Ascending aorta (tissue), 2 donors: ENCODE measurements around the gene ALX4. TPM values are rescaled to one million over a fixed set of nuclear protein-coding genes. Genes with fewer than 3 reads are reported as not detected.

ENCODE experiments used
- DNase-seq, 2 donors: peaks; one replicate each; pipeline ENCODE4 v3.0.0-alpha.2; 2019; ENCODE audit warnings: low spot score in 2 of 2
- H3K27ac ChIP-seq, 2 donors: fragments of 200-600 bp; sonication (generic); one replicate each; pipeline ENCODE4 v1.5.1; 2016 to 2017; ENCODE audit warnings: mild to moderate bottlenecking in 1 of 2
- H3K27me3 ChIP-seq: fragments of 200-600 bp; sonication (generic); one replicate; pipeline ENCODE4 v1.5.1; 2017
- H3K36me3 ChIP-seq, 2 donors: fragments of 200-600 bp; sonication (generic); one replicate each; pipeline ENCODE4 v1.5.1; 2016
- H3K4me1 ChIP-seq, 2 donors: fragments of 200-600 bp; sonication (generic); one replicate each; pipeline ENCODE4 v1.5.1; 2016 to 2017; ENCODE audit warnings: mild to moderate bottlenecking in 1 of 2
- H3K4me3 ChIP-seq, 2 donors: fragments of 200-600 bp; sonication (generic); one replicate each; pipeline ENCODE4 v1.5.1; 2016 to 2017; ENCODE audit warnings: mild to moderate bottlenecking in 1 of 2
- H3K9me3 ChIP-seq, 2 donors: fragments of 200-600 bp; sonication (generic); one replicate each; pipeline ENCODE4 v1.5.1; 2016
- CTCF ChIP-seq, 3 experiments: fragments of 200-600 bp in 2 of 3; fragments of 450-650 bp in 1 of 3; sonication (generic) in 2 of 3; IDR thresholded peaks; one replicate each; pipeline ENCODE4 v1.5.1; 2016 to 2019; ENCODE audit warnings: antibody characterized with exemption in 3 of 3, mild to moderate bottlenecking in 1 of 3, moderate library complexity in 1 of 3
- intact Hi-C: fragments of 100-400 bp; cut with DNase I; formaldehyde crosslinking; loops from one replicate; pipeline ENCODE4 v1.15.1; 2023
- total RNA-seq: library from RNA; depleted of rRNA; stranded (reverse); fragments of >200 nt; gene quantifications from one replicate; pipeline ENCODE4 v1.1.0, GENCODE V29; 2016

The ALX4 gene
- total RNA-seq, 1 donor from 2014 or later, result not detected

- Histone ChIP-seq H3K27me3 (no peaks in the 10 kb centered on the region), H3K36me3 (no peaks in the 10 kb centered on the region), H3K9me3 (no peaks in the 10 kb centered on the region), H3K4me1 (no peaks in the 10 kb centered on the region), H3K27ac (no peak overlapping the region), H3K4me3 (no peak overlapping the region)
- DNase-seq, result no peak
- intact Hi-C loops, result no loop called here
- no peak for TF ChIP-seq CTCF (IDR thresholded peaks at IDR 0.05)
These were observed 22.7 kb upstream of the ALX4 start for GRCh38 chr11:44332665-44333064.

GRCh38 chr11:44329472-44330230 lies 19.7 kb upstream of the ALX4 start:
- peaks cover 7% of the 10 kb centered on the region for H3K27me3 ChIP-seq

GRCh38 chr11:44328138-44328660 lies 18.3 kb upstream of the ALX4 start:
- Histone ChIP-seq H3K27ac (no peak overlapping the region), H3K9me3 (no peaks in the 10 kb centered on the region), H3K4me1 (no peaks in the 10 kb centered on the region), H3K4me3 (no peak overlapping the region), H3K36me3 (no peaks in the 10 kb centered on the region), H3K27me3 (peaks cover 13% of the 10 kb centered on the region)
- TF ChIP-seq CTCF (IDR thresholded peaks at IDR 0.05), result no peak
- intact Hi-C loops, result no loop called here
- no peak for DNase-seq

More at GRCh38 chr11:44329472-44330230, 19.7 kb upstream of the ALX4 start:
- H3K9me3 ChIP-seq, result no peaks in the 10 kb centered on the region
- H3K4me3 ChIP-seq, result no peak overlapping the region
- H3K36me3 ChIP-seq, result no peaks in the 10 kb centered on the region
- no peak overlapping the region for H3K27ac ChIP-seq
- H3K4me1 ChIP-seq, result no peaks in the 10 kb centered on the region
- no peak for TF ChIP-seq CTCF (IDR thresholded peaks at IDR 0.05)
- DNase-seq, result no peak
- intact Hi-C loops, result no loop called here

- intact Hi-C loops, result no loop called here
- Histone ChIP-seq H3K36me3 (no peaks in the 10 kb centered on the region), H3K27me3 (peaks cover 14% of the 10 kb centered on the region)
These were observed 17.8 kb upstream of the ALX4 start for GRCh38 chr11:44327730-44328129.

GRCh38 chr11:44326615-44327475 lies 16.9 kb upstream of the ALX4 start:
- H3K4me3 ChIP-seq, result no peak overlapping the region
- H3K36me3 ChIP-seq, result no peaks in the 10 kb centered on the region
- no peak for DNase-seq
- H3K27ac ChIP-seq, result no peak overlapping the region
- intact Hi-C loops, result no loop called here
- no peaks in the 10 kb centered on the region for H3K9me3 ChIP-seq
- H3K4me1 ChIP-seq, result no peaks in the 10 kb centered on the region
- TF ChIP-seq CTCF (IDR thresholded peaks at IDR 0.05), result no peak
- H3K27me3 ChIP-seq, result peaks cover 14% of the 10 kb centered on the region

More at GRCh38 chr11:44327730-44328129, 17.8 kb upstream of the ALX4 start:
- H3K4me3 ChIP-seq, result no peak overlapping the region
- H3K27ac ChIP-seq, result no peak overlapping the region
- no peak for DNase-seq
- H3K9me3 ChIP-seq, result no peaks in the 10 kb centered on the region
- no peak for TF ChIP-seq CTCF (IDR thresholded peaks at IDR 0.05)
- H3K4me1 ChIP-seq, result no peaks in the 10 kb centered on the region
